Measurements from ENCODE around the gene SLC35B3. TPM values are rescaled to one million over a fixed set of nuclear protein-coding genes. Genes with fewer than 3 reads are reported as not detected.

Gene SLC35B3
- total and polyA plus RNA-seq, 2 donors (not counting 3 experiments of a cell fraction or from before 2014, with no cell fraction given), result 11.9 to 21.5 TPM

- POLR2A ChIA-PET, result no interaction called here
Observed at GRCh38 chr6:8415280-8415679, 20.1 kb downstream of the SLC35B3 start.

More at GRCh38 chr6:8415280-8415679, 20.1 kb downstream of the SLC35B3 start:
- H3K9me1 ChIP-seq (replicated peaks; ENCODE audit: control insufficient read depth, extremely low read depth, insufficient read depth, low read length), result no peaks in the 10 kb centered on the region
- dilution Hi-C loops (cut with MboI; ENCODE audit: extremely low pct_ligation_motif_present, low sequenced_read_pairs), result no loop called here
- H3K4me2 ChIP-seq (ENCODE audit: insufficient read depth, low read length), result no peak overlapping the region
- BruUV-seq (replicated peaks), result no TSS peak
- no peaks in the 10 kb centered on the region for H3K9me3 ChIP-seq (replicated peaks; ENCODE audit: control insufficient read depth, insufficient read depth, low read length)
- no peak overlapping the region for H3K27ac ChIP-seq (ENCODE audit: insufficient read depth, low read depth, low read length)
- no peak overlapping the region for H3K4me3 ChIP-seq (replicated peaks in 1 of 3; ENCODE audit: insufficient read depth in 1 of 3, low read depth in 1 of 3, low read length in 3 of 3)
- FAIRE-seq, result no peak
- H2AFZ ChIP-seq (ENCODE audit: low read depth, low read length), result no peak overlapping the region
- DNase-seq (ENCODE audit: low read depth, low spot score), result no peak
- H3K4me1 ChIP-seq (ENCODE audit: control insufficient read depth, extremely low read depth, insufficient read depth, low read length), result no peaks in the 10 kb centered on the region
- intact Hi-C loops (cut with micrococcal nuclease), result no loop called here
- H4K20me1 ChIP-seq (replicated peaks; ENCODE audit: control insufficient read depth, extremely low read depth, insufficient read depth, low read length), result no peaks in the 10 kb centered on the region
- CTCF ChIA-PET, result no interaction called here
- H3K79me2 ChIP-seq (ENCODE audit: control insufficient read depth, insufficient read depth, low read length), result no peaks in the 10 kb centered on the region
- no peak overlapping the region for H3K9ac ChIP-seq (replicated peaks; ENCODE audit: extremely low read depth, insufficient read depth, low read length)
- peaks cover 14 to 19% of the 10 kb centered on the region in 2 experiments for H3K36me3 ChIP-seq (ENCODE audit: control insufficient read depth in 2 of 2, extremely low read depth in 1 of 2, insufficient read depth in 2 of 2, low read length in 2 of 2)
- H3K27me3 ChIP-seq (ENCODE audit: control insufficient read depth in 2 of 2, insufficient read depth in 2 of 2, low read length in 2 of 2), result no peaks in the 10 kb centered on the region
- TF ChIP-seq JUN (IDR thresholded peaks at IDR 0.05; ENCODE audit: borderline replicate concordance, insufficient read depth, insufficient read length, low read depth) (no peak), CTCF (IDR thresholded peaks at IDR 0.05; ENCODE audit: extremely low read depth in 1 of 2, insufficient read depth in 1 of 2, low read depth in 1 of 2, low read length in 2 of 2) (no peak), POLR2AphosphoS5 (IDR thresholded peaks at IDR 0.05; ENCODE audit: insufficient read depth, low read depth, low read length) (no peak), POLR2A (IDR thresholded peaks at IDR 0.05; ENCODE audit: low read depth, low read length) (no peak), GATA2 (IDR thresholded peaks at IDR 0.05; ENCODE audit: insufficient read depth, insufficient read length, low read depth, low read length) (no peak), MAX (IDR thresholded peaks at IDR 0.05; ENCODE audit: insufficient read depth, insufficient read length) (no peak), FOS (IDR thresholded peaks at IDR 0.05; ENCODE audit: borderline replicate concordance, insufficient read depth, low read length) (no peak), MYC (IDR thresholded peaks at IDR 0.05; ENCODE audit: low read depth, low read length) (no peak), EZH2 (IDR thresholded peaks at IDR 0.05; ENCODE audit: borderline replicate concordance, low read depth, low read length, severe bottlenecking) (no peak)

Measured in endothelial cell of umbilical vein (primary cell).